NB4 (cell line): ENCODE results near the gene SCRN3.
"Not testable (repeated sequence)": the region's sequence is repeated elsewhere in the genome, so short reads cannot be mapped to it uniquely, and the experiment has no call there.

Source experiments
- DNase-seq: peaks from one replicate; pipeline ENCODE4 v3.0.0; 2010; ENCODE audit warnings: low read depth
- H3K4me3 ChIP-seq: one replicate; pipeline ENCODE4 v1.5.1; 2011; ENCODE audit warnings: mild to moderate bottlenecking, low read depth, low read length, moderate library complexity
- CTCF ChIP-seq: IDR thresholded peaks from one replicate; pipeline ENCODE4 v1.5.1; 2012; ENCODE audit warnings: low read depth, low read length
- MAX ChIP-seq: IDR thresholded peaks from 2 replicates; pipeline ENCODE4 v1.6.1; 2011; ENCODE audit warnings: low read depth, low read length
- MYC ChIP-seq: IDR thresholded peaks from 2 replicates; pipeline ENCODE4 v1.6.1; 2011; ENCODE audit warnings: low read depth, low read length
- POLR2A ChIP-seq: IDR thresholded peaks from 2 replicates; pipeline ENCODE4 v1.6.1; 2011; ENCODE audit warnings: mild to moderate bottlenecking; ENCODE audit not compliant: insufficient read length; ENCODE audit errors: extremely low read depth

SCRN3 gene

GRCh38 chr2:174385201-174385600 is 10.3 kb upstream of the SCRN3 start:
- no peak for DNase-seq
- no peak overlapping the region for H3K4me3 ChIP-seq
- TF ChIP-seq MAX = no peak
- no peak for TF ChIP-seq MYC
- TF ChIP-seq CTCF = no peak
- no peak for TF ChIP-seq POLR2A

- not testable (repeated sequence) for H3K4me3 ChIP-seq
- peak; percentile 9 for DNase-seq
Observed at GRCh38 chr2:174388706-174389105, 6.8 kb upstream of the SCRN3 start.

GRCh38 chr2:174389542-174389941 is 6.0 kb upstream of the SCRN3 start:
- no peak for DNase-seq
- TF ChIP-seq POLR2A = no peak
- TF ChIP-seq CTCF = no peak
- TF ChIP-seq MAX = no peak
- TF ChIP-seq MYC = no peak
- no peak overlapping the region for H3K4me3 ChIP-seq

- H3K4me3 ChIP-seq, DNase-seq: not testable (repeated sequence)
Observed at GRCh38 chr2:174390303-174390702, 5.2 kb upstream of the SCRN3 start.

GRCh38 chr2:174392706-174393105 is 2.8 kb upstream of the SCRN3 start:
- no peak for TF ChIP-seq MAX
- no peak for TF ChIP-seq MYC
- H3K4me3 ChIP-seq = no peak overlapping the region
- DNase-seq = no peak

- peak overlapping the region; percentile 97 for H3K4me3 ChIP-seq
- DNase-seq = peak; percentile 43
- TF ChIP-seq CTCF = no peak
- no peak for TF ChIP-seq MAX
- no peak for TF ChIP-seq POLR2A
- TF ChIP-seq MYC = no peak
Observed at GRCh38 chr2:174395969-174396630, 570 bp downstream of the SCRN3 start.

GRCh38 chr2:174397773-174398172 is 2.2 kb downstream of the SCRN3 start:
- H3K4me3 ChIP-seq = no peak overlapping the region
- no peak for DNase-seq
- TF ChIP-seq CTCF (no peak), MAX (no peak), POLR2A (no peak), MYC (no peak)

- TF ChIP-seq MAX (no peak), MYC (no peak), CTCF (no peak), POLR2A (no peak)
- DNase-seq = no peak
- no peak overlapping the region for H3K4me3 ChIP-seq
Observed at GRCh38 chr2:174399171-174399570, 3.6 kb downstream of the SCRN3 start.
